DMS53 treated with DMSO at 0.1 percent for 48 hours (cell line): ENCODE measurements around the gene LRWD1.
"Not testable (repeated sequence)": the region's sequence is repeated elsewhere in the genome, so short reads cannot be mapped to it uniquely, and the experiment has no call there.

Experiments
- DNase-seq: peaks from one replicate; lab custom pipeline; 2025; ENCODE audit not compliant: unreplicated experiment; lab: John Stamatoyannopoulos, UW

The LRWD1 gene

DNA sequence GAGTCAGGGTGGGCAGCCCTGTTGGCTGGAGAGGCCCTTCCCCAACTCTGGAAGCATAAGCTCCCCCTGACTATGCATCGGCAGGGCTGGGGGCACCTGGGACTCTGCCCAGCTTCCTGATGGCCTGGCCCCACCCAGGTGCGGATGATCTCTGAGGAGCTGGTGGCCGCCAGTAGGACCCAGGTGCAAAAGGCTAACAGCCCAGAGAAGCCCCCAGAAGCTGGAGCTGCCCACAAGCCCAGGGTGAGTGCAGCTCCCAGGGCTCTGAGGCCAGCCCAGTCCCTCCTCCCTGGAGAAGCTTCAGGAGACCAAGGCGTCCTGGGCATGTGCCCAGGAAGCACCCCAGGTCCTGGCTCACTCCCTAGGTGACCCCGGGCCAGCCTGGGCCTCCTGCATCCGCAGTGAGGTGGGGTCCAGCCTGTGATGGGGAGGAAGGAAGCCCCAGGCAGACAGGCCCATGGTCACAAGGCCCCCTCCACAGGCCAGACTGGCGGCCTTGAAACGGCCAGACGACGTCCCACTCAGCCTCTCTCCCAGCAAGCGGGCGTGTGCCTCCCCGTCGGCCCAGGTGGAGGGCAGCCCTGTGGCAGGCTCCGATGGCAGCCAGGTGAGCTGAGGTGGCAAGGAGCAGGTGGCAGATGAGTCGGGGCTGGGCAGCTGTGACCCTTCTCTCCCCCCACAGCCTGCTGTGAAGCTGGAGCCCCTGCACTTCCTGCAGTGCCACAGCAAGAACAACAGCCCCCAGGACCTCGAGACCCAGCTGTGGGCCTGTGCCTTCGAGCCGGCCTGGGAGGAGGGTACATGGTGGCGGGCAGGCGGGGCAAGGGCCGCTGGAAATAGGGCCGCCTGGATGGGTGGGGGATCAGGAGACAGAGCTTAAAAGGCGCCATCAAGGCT lies 3.0 kb downstream of the LRWD1 start:
- no peak for DNase-seq

DNA sequence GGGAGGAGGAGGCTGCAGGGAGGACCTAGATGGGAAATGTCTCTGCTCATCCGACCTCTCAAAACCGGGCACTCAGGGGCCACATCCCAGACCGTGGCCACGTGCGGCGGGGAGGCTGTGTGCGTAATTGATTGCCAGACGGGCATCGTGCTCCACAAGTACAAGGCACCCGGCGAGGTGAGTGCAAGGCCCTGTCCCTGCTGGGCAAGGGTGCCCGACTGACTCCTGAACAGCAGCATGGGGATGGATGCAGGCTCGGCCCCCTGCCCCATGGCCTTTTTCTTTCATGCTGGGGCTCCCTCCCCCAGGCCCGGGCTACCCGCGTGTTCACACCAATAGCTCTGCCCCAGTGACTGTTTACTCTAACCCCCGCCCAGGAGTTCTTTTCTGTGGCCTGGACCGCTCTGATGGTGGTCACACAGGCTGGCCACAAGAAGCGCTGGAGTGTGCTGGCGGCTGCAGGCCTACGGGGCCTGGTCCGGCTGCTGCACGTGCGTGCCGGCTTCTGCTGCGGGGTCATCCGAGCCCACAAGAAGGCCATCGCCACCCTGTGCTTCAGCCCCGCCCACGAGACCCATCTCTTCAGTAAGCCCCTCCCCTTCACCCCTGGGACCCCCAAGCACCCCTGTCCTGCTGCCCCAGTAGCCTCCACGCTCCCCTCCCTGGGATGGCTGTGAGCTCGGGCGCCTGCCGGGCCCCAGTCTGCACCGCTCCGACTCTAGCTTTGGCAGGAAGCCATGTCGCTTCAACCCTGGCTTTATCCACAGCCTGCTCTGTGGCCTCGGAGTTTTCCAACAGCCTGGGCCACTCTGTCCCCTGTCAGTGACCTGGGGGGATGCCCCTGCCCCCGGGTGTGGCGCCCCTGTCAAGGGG lies 3.9 kb downstream of the LRWD1 start:
- no peak for DNase-seq

- DNase-seq: no peak
These were observed 4.7 kb downstream of the LRWD1 start for GRCh38 chr7:102469351-102469971.

DNA sequence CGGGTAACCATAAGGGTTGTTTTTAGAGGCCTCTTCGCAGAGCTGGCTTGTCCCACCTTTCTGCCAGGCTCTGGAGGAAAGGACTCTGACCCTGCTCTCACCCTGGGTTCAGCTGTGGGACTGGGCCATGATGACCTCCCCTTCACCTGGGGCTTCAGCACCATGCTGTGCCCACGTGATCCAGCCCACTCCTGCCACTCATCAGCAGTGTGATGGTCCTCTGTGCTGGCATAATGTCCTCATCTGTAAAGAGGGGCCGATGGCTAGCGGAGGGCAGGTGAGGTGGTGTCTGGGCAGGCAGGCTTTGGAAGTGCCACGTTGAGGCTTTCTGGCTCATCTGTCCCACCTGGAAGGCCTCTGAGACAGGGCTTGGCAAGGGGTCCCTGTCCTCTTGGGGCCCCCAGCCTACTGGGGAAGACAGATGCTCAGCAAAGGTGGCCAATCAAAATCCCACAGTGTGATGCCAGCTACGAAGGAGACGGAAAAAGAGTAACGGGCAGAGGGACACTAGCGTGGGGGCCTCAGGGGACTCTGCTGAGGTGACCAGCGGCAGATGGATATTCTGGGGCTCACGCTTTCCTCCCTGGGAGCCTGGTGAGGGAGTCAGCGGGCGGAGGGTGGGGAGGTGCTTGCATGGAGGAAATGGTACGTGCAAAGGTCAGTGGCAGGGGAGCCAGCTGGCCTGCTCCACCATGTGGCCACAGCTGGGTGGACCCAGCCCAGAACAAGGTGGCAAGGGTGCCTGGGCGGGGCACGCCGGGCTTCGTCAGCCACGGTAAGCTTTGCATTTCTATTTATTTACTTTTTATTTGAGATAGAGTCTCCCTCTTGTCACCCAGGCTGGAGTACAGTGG lies 5.4 kb downstream of the LRWD1 start:
- DNase-seq: no peak

DNA sequence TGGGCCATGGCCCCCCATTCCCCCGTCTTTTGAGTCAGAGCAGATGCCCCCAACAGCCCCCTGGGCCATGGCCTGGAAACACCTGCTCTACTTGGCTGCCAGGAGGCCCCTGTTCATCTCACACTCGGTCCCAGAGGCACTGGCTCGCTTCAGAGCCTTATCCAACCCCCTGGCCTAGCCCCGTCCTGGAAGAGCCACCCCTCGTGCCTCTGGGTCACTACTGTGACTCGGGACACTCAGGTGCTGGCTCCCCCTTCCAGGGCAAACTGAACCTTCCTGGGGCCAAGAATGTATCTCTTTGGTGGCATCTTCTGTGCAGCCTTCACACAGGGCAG lies 7.0 kb downstream of the LRWD1 start:
- DNase-seq: no peak

DNA sequence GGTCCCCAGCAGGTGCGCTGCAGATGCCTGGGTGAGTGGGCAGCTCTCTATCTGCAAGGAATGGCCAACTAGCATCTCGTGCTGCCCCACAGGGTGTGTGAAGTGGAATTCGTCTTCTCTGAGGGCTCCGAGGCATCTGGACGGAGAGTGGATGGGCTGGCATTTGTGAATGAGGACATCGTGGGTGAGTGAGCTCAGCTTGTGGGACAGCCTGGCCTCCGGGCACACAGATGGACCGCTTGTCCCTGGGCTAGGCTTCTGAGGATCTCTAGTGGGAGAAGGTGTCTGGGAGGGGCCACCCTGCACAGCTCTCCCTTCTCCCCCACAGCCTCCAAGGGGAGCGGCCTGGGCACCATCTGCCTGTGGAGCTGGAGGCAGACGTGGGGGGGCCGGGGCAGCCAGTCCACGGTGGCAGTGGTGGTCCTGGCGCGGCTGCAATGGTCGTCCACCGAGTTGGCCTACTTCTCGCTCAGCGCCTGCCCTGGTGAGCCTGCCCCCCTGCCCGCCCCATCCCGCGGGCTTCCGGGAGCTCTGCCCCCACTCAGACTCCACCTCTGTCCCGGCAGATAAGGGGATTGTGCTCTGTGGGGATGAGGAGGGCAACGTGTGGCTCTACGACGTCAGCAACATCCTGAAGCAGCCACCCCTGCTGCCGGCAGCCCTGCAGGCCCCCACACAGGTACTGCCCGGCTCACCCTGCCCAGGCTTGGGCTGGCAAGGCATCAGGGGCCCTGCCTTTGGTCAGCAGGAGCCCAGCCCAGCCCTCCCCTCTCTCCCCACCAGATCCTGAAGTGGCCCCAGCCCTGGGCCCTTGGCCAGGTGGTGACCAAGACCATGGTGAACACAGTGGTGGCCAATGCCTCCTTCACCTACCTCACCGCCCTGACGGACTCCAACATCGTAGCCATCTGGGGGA lies 7.6 kb downstream of the LRWD1 start:
- DNase-seq: no peak

DNA sequence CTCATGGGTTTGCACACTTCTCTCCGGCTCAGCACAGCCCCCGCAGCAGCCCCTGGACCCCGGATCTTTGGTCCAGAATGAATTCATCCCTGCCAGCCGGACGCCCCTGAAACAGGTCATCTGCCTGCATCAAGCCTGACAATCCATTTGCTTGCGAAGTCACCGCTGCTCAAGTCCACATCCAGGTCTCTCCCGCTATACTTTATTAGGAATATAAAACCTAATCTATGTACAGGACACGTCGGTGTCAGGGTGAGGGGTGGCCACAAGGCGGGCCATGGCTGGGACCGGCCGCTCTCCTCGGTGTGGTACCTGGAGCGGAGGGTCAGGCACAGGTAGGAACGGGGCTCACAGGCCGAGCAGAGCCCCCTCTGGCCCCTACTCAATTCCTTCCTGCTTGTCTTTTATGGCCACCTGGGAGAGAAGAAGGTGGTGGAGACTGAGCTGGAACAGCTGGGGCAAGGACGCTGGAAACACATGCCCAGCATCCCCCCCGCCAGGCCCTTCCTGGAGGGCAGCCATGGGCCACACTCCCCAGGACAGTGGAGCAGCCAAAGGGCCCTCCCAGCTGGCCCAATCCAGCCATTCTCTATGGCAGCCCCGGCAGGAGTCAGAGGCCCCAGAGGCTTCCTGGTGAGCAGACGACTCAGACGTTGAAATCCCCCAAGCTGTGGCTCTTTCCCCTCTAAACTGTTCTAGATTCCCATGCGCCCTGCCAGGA lies 8.6 kb downstream of the LRWD1 start:
- DNase-seq: no peak

GRCh38 chr7:102474116-102474515 lies 9.3 kb downstream of the LRWD1 start:
- not testable (repeated sequence) for DNase-seq

DNA sequence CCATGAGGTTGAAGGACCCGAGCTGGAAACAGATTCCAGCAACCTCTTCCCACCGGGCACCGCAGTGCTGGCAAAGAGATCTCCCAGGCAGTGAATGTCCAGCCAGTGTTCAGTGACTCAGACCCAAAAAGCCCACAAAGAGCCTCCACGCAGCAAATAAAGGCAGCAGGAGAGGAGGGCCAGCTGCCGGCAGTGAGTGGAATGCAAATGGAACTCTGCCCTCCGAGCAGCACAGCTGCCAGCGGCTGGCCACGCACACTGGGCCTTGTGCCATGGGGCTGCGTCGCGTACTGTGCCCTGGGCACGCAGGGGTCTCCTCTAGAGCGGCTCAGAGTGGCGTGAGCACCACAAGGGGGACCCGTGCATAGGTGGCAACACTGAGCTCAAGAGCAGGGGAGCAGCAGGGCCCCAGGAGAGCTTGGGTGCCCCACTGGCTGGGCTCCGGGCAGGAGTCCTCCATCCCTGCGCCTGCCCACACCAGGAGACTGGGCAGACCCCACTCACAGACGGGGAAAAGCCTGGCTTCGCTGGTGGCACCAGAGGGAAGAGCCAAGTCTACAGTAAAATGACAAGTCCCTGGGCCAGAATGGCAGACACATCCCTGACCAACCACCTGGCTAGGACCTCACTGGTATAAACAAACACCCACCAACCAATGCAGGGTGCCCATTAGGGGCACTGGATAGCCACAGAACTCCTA lies 10.1 kb downstream of the LRWD1 start:
- not testable (repeated sequence) for DNase-seq

DNA sequence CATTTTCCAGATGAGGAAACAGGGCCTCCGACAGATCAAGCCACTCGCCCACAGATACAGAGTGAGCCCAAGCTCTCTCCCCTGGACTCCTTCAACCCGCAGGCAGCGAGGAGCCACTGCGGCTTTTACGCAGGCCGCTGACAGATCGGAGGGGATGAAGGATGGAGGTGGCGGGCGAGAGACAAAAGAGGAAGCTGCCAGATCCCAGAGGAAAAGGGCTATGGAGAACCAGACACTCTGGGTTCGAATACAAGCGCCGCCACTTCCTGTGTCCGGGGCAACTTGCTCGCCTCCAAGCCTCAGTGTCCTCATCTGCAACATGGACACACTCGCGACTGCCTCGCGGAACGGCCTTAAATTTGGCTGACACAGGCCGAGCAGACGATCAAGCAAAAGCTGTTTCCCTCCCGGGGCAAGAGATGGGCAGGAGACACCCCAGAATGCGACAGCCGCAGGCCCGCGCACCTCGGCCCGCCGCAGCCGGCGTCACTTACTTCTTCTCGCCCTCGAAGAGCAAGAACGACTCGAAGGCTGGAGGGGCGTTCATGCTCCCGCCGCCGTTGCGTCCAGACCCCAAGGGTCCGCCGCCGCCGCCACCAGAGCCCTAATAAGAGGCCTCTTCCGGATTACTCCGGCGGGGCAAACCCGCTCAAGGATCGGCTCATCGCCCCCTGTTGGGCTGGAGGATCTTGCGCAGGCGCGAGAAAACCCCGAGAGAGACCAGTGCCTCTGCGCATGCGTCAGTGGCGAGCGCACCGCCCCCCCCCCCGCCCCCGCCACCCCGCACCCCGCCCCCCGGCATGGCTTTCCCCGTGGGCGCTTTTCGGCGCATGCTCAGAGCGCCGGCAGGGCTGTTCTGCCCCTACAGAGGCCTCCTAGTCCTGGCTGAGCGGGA lies 13.8 kb downstream of the LRWD1 start, which contains the start of gene POLR2J:
Gene POLR2J (minus strand): TSS at position 609 of the 895 bp plus-strand sequence. CDS start 62 bp downstream, at position 547.
- DNase-seq: not testable (repeated sequence)

DNA sequence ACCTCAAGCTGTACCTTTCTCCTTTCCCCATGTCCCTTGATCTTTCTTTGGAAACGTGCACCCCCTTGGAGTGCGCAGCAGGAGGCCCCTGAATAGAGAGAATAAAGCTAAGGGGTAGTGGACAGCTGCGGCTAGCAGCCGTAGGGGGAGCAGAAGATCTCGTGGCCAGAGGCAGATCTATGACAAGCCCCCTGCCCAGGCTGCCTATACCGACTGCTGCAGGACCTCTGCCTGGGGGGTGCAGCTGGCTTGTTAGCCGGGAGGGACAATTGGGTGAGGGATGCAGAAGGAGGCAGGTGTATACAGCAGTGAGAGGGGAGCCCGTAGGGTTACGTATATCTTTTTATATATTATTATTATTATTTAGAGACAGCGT lies 14.4 kb downstream of the LRWD1 start:
- DNase-seq: not testable (repeated sequence)

DNA sequence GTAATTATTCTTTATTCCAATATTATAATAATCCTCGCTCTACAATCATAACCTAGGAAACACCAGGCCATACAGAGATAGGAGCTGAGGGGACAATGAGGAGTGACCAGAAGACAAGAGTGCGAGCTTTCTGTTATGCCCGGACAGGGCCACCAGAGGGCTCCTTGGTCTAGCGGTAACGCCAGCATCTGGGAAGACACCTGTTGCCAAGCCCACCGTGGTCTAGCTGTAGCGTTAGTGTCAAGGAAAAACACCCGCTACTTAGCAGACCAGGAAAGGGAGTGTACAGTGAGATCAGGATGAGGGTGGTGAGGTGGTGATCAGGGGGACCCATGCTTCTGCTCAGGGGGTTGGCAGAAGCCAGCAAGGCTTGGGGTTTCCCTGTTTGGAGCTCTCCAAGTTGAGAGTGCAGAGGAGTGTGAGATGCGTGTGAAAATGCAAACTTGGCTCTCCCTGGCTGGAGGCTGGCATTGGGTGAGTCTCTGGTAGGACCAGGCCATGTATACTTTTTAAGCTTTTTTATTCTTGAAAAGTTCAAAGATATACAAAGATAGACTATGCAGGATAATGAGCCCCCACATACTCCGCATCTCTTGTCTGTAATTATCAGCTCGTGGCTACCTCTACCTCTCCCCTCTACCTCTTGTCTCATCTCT lies 15.3 kb downstream of the LRWD1 start:
- not testable (repeated sequence) for DNase-seq

- DNase-seq: not testable (repeated sequence)
These were observed 17.2 kb downstream of the LRWD1 start for GRCh38 chr7:102481962-102482361.

GRCh38 chr7:102484317-102484716 lies 19.5 kb downstream of the LRWD1 start:
- not testable (repeated sequence) for DNase-seq

- DNase-seq: not testable (repeated sequence)
These were observed 25.8 kb downstream of the LRWD1 start for GRCh38 chr7:102490529-102491075.

- DNase-seq: not testable (repeated sequence)
These were observed 28.6 kb downstream of the LRWD1 start for GRCh38 chr7:102493220-102493935.
